ENCODE measurements around the gene PQBP1.

GRCh38 chrX:48904626-48905025 is 6.9 kb downstream of the PQBP1 start:
- TF ChIP-seq CTCF (conservative IDR thresholded peaks at IDR 0.05; ENCODE audit: low read length) (no peak), EZH2phosphoT487 (IDR thresholded peaks at IDR 0.05; ENCODE audit: borderline replicate concordance) (no peak)

Measured in Loucy (cell line).